AG09309 (cell line): Measurements from ENCODE around the gene ACSF3.

Experiments
- DNase-seq: peaks from one replicate; pipeline ENCODE4 v3.0.0-alpha.2; 2010; ENCODE audit warnings: low read depth
- H3K4me3 ChIP-seq: 2 replicates; pipeline ENCODE4 v1.5.1; 2011; ENCODE audit warnings: mild to moderate bottlenecking, low read depth, low read length, moderate library complexity; ENCODE audit not compliant: control insufficient read depth
- TF ChIP-seq, protein P1 (sequence below): IDR thresholded peaks from 2 replicates; pipeline ENCODE4 v1.5.1; 2011; ENCODE audit warnings: mild to moderate bottlenecking, low read depth, low read length, inconsistent platforms; ENCODE audit not compliant: insufficient read depth, control insufficient read depth; ENCODE audit errors: missing control alignments

The ACSF3 gene

DNA sequence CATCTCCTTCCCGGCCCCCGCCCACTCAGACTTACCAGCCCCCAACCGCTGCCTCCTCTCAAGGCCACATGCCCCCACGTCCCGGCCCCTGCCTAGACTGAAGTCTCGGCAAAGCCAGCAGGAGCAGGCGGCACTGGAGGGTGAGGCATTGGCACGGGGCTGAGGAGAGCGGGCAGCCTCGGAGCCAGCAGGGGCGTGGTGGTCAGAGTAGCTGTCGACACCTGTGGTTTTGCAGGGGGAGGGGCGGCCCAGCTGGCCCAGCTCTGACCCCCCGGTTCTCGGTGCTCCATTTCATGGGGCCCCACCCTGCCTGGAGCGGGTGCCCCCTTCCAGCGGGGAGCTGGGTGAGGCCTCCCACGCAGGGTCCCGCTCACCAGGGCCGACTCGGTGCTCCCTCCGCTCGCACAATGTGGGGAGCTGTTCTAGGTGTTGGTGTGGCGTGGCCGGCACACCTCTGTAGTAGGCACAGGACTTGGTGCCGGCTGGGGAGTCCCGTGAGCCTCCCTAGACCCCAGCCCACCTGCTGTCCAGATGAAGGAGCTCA lies 82.6 kb downstream of the ACSF3 start:
- H3K4me3 ChIP-seq, result no peak overlapping the region
- TF ChIP-seq, protein P1, sequence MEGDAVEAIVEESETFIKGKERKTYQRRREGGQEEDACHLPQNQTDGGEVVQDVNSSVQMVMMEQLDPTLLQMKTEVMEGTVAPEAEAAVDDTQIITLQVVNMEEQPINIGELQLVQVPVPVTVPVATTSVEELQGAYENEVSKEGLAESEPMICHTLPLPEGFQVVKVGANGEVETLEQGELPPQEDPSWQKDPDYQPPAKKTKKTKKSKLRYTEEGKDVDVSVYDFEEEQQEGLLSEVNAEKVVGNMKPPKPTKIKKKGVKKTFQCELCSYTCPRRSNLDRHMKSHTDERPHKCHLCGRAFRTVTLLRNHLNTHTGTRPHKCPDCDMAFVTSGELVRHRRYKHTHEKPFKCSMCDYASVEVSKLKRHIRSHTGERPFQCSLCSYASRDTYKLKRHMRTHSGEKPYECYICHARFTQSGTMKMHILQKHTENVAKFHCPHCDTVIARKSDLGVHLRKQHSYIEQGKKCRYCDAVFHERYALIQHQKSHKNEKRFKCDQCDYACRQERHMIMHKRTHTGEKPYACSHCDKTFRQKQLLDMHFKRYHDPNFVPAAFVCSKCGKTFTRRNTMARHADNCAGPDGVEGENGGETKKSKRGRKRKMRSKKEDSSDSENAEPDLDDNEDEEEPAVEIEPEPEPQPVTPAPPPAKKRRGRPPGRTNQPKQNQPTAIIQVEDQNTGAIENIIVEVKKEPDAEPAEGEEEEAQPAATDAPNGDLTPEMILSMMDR, result no peak

DNA sequence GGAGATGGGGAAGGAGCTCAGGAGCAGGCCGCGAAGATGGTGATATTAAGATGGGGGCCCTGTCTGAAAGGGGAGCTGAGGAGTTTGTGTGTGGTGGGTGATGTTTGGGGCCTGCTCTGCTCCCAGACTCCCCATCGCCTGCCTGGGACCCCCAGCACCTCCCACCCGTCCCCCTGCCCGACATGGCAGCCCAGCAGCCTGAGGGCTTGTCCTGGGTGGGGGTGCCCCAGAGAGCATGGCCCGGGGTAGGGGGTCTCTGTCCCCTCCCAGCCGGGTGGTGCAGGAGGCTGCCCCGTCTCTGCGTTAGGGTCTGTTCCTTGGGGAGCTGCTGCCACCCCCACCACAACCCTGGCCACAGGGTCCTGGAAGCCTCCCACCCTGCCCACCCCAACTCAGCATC lies 83.1 kb downstream of the ACSF3 start:
- no peak overlapping the region for H3K4me3 ChIP-seq
- TF ChIP-seq, protein P1, result no peak
- DNase-seq, result no peak

More for the DNA sequence above, 82.6 kb downstream of the ACSF3 start:
- no peak for DNase-seq

DNA sequence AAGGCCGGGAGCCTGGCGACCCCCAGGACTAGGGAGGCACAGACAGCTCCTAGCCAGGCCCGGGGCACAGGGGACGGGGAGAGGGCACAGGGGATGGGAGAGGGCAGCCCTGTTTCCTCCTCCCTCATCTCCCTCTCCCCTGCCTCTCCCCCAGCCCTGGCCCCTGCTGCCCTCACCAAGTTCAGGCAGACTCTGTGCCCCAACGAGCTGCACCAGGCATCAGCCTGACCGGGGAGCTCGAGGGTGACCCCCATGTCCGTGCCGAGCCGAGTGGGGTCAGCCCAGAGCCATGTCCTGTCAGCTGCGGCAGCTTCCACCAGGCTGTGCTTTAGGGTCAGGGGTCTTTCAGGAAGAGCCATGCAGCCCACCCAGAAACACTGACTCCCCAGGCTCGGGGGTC lies 83.8 kb downstream of the ACSF3 start:
- no peak overlapping the region for H3K4me3 ChIP-seq
- no peak for DNase-seq
- TF ChIP-seq, protein P1, result no peak

DNA sequence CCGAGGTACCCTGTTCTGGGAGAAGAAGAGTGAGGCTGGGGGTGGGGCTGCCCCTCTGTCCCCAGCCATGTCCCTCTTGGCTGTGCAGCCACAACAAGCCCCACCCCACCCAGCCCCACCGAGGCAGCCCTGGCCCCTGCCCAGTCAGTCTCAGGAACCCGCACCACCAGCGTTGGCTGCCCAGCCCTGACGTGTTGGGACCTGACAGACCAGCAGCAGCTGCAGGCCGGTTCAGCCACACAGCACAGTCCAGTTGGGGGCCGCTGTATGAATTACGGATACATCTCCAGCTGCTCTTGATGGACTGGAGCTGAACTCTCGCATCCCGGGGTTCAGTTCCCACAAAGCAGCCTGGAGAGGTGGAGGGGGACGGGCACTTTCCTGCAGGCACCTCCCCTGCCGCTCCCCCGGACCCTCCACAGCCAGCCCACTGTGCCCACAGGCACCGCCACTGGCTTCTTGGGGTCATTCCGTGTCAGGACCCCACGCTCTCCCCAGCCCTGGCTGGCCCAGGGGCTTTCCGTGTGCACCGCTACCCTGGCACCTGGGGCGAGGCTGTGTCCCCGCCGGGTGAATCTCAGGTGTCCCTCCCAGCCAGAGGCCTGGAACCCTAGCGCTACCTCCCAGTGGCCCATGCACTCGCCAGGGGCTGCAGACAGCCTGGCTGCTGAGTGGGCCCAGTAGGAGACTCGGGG lies 84.9 kb downstream of the ACSF3 start:
- no peak overlapping the region for H3K4me3 ChIP-seq
- no peak for DNase-seq
- TF ChIP-seq, protein P1, result no peak

DNA sequence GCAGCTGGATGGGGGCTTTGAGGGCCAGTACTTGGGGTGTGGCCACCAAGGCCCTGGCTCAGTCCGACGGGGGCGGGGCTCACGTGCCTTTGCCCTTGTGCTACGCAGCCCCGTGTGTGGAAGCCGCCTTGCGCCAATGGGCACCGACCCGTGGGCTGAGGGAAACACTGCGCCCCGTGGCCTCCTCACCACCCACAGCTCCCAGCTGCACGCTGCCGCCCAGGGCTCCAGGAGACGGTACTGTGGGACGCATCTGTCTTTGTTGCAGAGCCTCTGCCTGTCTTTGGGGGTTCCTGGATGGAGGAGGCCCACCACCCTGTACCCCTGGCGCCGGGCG lies 85.5 kb downstream of the ACSF3 start:
- no peak overlapping the region for H3K4me3 ChIP-seq
- TF ChIP-seq, protein P1, result no peak
- no peak for DNase-seq

DNA sequence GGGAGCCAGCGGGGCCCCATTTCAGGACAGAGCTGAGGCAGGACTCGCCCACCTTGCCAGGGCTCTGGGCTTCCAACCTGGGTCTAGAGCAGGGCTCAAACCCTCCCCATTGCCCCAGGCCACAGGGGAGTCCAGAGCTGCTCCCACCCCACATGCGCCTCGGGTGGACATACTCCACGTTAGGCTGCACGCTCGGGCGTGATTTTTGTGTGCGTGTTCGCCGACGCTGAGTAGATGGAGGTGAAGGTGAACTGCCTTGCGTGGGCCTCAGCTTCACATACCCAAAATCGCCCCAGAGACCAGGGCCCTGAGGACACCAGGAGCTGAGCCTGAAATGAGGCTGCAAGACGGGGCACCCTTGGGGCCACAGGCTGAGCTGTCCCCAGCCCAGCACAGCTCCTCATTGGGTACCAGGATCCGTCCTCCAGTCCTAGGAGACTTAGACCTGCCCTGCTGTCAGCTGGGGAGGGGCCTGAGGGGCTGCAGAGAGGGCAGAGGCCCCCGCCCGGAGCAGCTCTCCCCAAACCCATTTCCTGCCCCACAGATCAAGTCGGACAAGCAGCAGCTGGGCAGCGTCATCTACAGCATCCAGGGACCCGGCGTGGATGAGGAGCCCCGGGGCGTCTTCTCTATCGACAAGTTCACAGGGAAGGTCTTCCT lies 86.1 kb downstream of the ACSF3 start:
- no peak for DNase-seq
- H3K4me3 ChIP-seq, result no peak overlapping the region
- TF ChIP-seq, protein P1, result no peak
